Lower leg skin (tissue), 4 donors: ENCODE measurements around the gene ERC2. TPM values are rescaled to one million over a fixed set of nuclear protein-coding genes. Genes with fewer than 3 reads are reported as not detected.

Source experiments
- DNase-seq, 2 donors: peaks; one replicate each; pipeline ENCODE4 v3.0.0-alpha.2; 2019; ENCODE audit warnings: low spot score in 2 of 2
- H3K4me3 ChIP-seq: fragments of 200-600 bp; sonication (generic); 2 replicates; pipeline ENCODE4 v1.5.1; 2017; ENCODE audit warnings: mild to moderate bottlenecking, low read depth; ENCODE audit not compliant: poor library complexity, severe bottlenecking
- POLR2A ChIP-seq, 2 donors: fragments of 450-650 bp; IDR thresholded peaks; one replicate each; pipeline ENCODE4 v1.6.1; 2016 to 2017; ENCODE audit warnings: antibody characterized with exemption in 2 of 2, mild to moderate bottlenecking in 1 of 2, moderate library complexity in 1 of 2
- WGBS, 2 donors: methylation state at CpG; one replicate each; pipeline ENCODE4 v1.1.5; 2018; 5-methylcytosine and 5-hydroxymethylcytosine counted together
- intact Hi-C: fragments of 100-400 bp; cut with DNase I; formaldehyde crosslinking; loops from one replicate; pipeline ENCODE4 v1.15.0; 2023; ENCODE audit warnings: low total_unique reads
- total RNA-seq, 4 donors: library from RNA; depleted of rRNA; stranded (reverse); fragments of >200 nt; gene quantifications; one replicate each; pipeline ENCODE4 v1.1.0, GENCODE V29; 2016
- TF ChIP-seq, protein P1 (sequence below), 3 donors: fragments of 450-650 bp; IDR thresholded peaks; one replicate each; pipeline ENCODE4 v1.5.1; 2016; ENCODE audit warnings: antibody characterized with exemption in 3 of 3, mild to moderate bottlenecking in 3 of 3, moderate library complexity in 2 of 3

Gene ERC2
- total RNA-seq, 4 donors from 2014 or later, result 0.23 to 1.3 (median 0.42) TPM; not detected in 1

DNA sequence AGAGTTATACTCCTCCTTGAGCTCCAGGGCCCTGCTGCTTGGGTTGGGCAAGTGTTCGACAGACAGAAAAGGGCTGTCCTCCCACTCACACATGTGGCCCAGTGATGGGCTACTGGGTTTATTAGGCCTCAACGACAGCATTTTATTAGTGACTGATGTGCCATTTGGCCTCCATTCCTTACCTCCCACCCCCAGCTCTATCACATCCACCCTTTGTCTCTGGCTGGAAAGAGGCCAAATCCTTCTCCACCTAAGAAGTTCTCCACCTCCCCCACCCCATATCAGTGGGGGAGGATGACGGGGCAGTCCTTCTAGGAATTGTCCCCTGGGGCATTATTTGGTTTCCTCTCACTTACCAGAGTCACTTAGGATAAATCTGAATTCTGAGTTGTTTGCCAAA lies 924.0 kb downstream of the ERC2 start:
- no peak for DNase-seq
- intact Hi-C loops, result no loop called here
- no peak overlapping the region for H3K4me3 ChIP-seq
- WGBS, 2 donors, result 36 to 37% methylated on average over 3 of the region's 3 CpGs
- TF ChIP-seq, protein P1, sequence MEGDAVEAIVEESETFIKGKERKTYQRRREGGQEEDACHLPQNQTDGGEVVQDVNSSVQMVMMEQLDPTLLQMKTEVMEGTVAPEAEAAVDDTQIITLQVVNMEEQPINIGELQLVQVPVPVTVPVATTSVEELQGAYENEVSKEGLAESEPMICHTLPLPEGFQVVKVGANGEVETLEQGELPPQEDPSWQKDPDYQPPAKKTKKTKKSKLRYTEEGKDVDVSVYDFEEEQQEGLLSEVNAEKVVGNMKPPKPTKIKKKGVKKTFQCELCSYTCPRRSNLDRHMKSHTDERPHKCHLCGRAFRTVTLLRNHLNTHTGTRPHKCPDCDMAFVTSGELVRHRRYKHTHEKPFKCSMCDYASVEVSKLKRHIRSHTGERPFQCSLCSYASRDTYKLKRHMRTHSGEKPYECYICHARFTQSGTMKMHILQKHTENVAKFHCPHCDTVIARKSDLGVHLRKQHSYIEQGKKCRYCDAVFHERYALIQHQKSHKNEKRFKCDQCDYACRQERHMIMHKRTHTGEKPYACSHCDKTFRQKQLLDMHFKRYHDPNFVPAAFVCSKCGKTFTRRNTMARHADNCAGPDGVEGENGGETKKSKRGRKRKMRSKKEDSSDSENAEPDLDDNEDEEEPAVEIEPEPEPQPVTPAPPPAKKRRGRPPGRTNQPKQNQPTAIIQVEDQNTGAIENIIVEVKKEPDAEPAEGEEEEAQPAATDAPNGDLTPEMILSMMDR (IDR thresholded peaks at IDR 0.05), result no peak
- TF ChIP-seq POLR2A (IDR thresholded peaks at IDR 0.05), result no peak

DNA sequence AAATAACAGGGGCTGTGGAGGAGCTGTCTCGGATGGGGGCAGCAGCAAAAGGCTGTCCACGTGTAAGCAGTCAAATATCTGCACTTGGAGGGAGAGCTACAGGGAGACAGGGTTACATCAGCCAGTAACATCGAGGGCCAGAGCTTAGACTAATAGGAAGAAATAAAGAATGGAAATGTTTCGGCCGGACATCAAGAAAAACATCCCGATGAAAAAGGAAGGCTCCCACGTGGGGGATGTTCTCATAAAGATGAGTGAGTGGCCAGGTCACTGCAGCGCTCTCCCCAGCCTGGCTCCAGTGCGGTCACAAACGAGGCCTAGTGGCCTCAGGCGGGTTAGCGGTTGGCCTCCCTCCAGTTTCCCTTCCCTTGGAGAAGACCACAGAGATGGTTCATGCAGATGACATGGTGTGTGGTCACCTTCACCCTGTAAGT lies 925.1 kb downstream of the ERC2 start:
- DNase-seq, result no peak
- intact Hi-C loops, result no loop called here
- TF ChIP-seq, protein P1 (IDR thresholded peaks at IDR 0.05), result no peak
- 91 to 96% methylated on average over 12 of the region's 12 CpGs for WGBS, 2 donors
- H3K4me3 ChIP-seq, result no peak overlapping the region

DNA sequence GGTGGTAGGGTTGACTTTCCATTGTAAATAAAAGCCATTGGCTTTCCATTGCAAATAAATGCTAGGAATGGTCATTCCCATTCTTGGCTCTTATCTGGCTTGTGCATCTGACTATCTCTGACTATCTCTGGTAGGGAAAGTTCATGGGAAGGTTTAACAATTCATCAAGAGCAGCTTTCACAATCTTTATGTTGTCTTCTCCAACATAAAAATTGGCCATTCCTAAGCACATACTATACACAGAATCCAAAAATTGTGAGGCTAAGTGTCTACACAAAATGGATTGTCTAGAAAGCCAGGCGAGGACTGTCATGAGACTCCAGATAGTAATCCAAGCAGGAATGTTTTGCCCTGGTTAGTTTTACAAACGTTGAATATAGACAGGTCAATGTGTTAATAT lies 926.8 kb downstream of the ERC2 start:
- intact Hi-C loops, result no loop called here
- WGBS, 2 donors, result 68 to 84% methylated on average over 2 of the region's 2 CpGs
- no peak overlapping the region for H3K4me3 ChIP-seq
- no peak for DNase-seq
- TF ChIP-seq, protein P1 (IDR thresholded peaks at IDR 0.05), result no peak
- TF ChIP-seq POLR2A (IDR thresholded peaks at IDR 0.05), result no peak

DNA sequence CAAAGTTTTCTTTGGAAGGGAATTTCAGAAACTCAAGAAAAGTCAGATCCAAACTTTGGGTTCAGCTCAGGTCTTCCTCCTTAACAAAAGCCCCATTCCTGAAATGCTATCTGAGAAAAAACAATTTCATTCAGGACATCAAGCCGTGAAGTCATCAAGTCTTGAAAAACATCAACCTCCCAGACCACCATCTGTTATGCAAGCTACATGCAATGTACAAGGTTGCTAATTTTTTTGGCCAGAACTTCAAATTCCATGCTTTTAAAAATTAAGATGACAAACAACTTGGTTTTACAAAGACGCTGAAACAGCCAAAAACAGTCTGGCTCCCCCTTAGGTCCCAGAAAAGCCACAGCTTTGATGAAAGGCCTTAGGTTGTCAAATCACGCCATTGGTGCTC lies 927.3 kb downstream of the ERC2 start:
- intact Hi-C loops, result no loop called here
- TF ChIP-seq POLR2A (IDR thresholded peaks at IDR 0.05), result no peak
- TF ChIP-seq, protein P1 (IDR thresholded peaks at IDR 0.05), result no peak
- 84 to 87% methylated on average over 3 of the region's 3 CpGs for WGBS, 2 donors
- H3K4me3 ChIP-seq, result no peak overlapping the region
- DNase-seq, result no peak

DNA sequence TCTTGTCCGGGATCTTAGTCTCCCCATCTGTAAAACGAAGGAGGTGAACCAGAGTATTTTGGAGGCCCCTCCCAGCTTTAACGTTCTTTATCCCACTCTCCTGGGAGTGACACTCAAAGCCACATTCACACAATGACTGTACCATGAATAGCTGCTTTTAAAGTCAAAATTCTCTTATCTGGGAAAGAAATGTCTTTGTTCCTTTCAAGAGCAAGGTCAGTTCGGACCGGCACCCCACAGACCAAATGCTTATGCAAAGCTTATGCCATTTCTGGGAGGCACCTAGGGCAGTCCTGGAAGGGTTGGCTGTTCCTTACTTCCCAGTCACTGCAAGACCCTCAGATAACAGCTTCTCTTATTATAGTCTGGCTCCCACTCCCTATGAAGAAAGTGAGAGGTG lies 927.7 kb downstream of the ERC2 start:
- intact Hi-C loops, result no loop called here
- H3K4me3 ChIP-seq, result no peak overlapping the region
- no peak for DNase-seq
- TF ChIP-seq, protein P1 (IDR thresholded peaks at IDR 0.05), result no peak
- TF ChIP-seq POLR2A (IDR thresholded peaks at IDR 0.05), result no peak
- 84 to 89% methylated on average over 5 of the region's 5 CpGs for WGBS, 2 donors

DNA sequence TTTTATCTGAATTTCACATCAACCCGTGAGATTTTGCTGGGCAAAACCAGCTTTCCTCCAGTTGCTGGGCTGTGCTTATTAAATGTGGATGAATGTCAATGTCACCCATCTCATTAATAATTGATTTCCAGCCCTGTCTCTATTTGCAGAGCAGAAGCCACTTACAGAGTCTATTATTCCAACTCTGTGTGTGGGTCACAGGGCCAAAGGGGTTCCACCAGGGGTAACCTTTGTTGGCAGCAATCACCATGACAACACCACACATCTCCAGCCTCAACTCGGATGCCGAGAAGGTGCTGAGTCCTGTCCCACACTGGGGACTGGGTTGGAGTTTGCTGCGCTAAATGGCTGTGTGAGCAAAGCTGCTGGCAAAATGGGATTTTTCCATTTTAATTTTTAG lies 930.1 kb downstream of the ERC2 start:
- no peak for DNase-seq
- TF ChIP-seq POLR2A (IDR thresholded peaks at IDR 0.05), result no peak
- TF ChIP-seq, protein P1 (IDR thresholded peaks at IDR 0.05), result no peak
- WGBS, 2 donors, result 91 to 94% methylated on average over 4 of the region's 4 CpGs
- intact Hi-C loops, result no loop called here
- H3K4me3 ChIP-seq, result no peak overlapping the region
